ENCODE results near the gene PTGES3.

GRCh38 chr12:56722832-56723231 is 34.7 kb upstream of the PTGES3 start:
- TF ChIP-seq CTCF (IDR thresholded peaks at IDR 0.05; ENCODE audit: low read length) (no peak), EZH2 (IDR thresholded peaks at IDR 0.05; ENCODE audit: borderline replicate concordance, low read length) (no peak)

Measured in OCI-LY1 (cell line).